ENCODE results near the gene ADAMTS18.

The ADAMTS18 gene

GRCh38 chr16:77434530-77435271 is at the start of gene ADAMTS18:
Gene ADAMTS18, minus strand, starts transcription at chr16:77435034. Its CDS starts 339 bp downstream, at chr16:77434695.
- DNase-seq (ENCODE audit: low read depth): no peak
- H3K4me3 ChIP-seq (ENCODE audit: low read depth, low read length): no peak within 1 kb of the TSS
- 0 out of 2 replicates have a peak, but pooled peaks have one; percentile 14 for TF ChIP-seq CTCF (IDR thresholded peaks at IDR 0.05; ENCODE audit: control insufficient read depth, extremely low read depth, insufficient read depth)

- DNase-seq (ENCODE audit: low read depth): no peak
- no peak overlapping the region for H3K4me3 ChIP-seq (ENCODE audit: low read depth, low read length)
- TF ChIP-seq CTCF (IDR thresholded peaks at IDR 0.05; ENCODE audit: control insufficient read depth, extremely low read depth, insufficient read depth): no peak
Measured at GRCh38 chr16:77480681-77481315, 46.0 kb upstream of the ADAMTS18 start.

- DNase-seq (ENCODE audit: low read depth): no peak
- no peak overlapping the region for H3K4me3 ChIP-seq (ENCODE audit: low read depth, low read length)
- TF ChIP-seq CTCF (IDR thresholded peaks at IDR 0.05; ENCODE audit: control insufficient read depth, extremely low read depth, insufficient read depth): no peak
Measured at GRCh38 chr16:77472262-77472661, 37.4 kb upstream of the ADAMTS18 start.

- TF ChIP-seq CTCF (IDR thresholded peaks at IDR 0.05; ENCODE audit: control insufficient read depth, extremely low read depth, insufficient read depth): no peak
- no peak for DNase-seq (ENCODE audit: low read depth)
- no peak overlapping the region for H3K4me3 ChIP-seq (ENCODE audit: low read depth, low read length)
Measured at GRCh38 chr16:77470851-77471250, 36.0 kb upstream of the ADAMTS18 start.

GRCh38 chr16:77469634-77470033 is 34.8 kb upstream of the ADAMTS18 start:
- no peak for DNase-seq (ENCODE audit: low read depth)
- H3K4me3 ChIP-seq (ENCODE audit: low read depth, low read length): no peak overlapping the region
- no peak for TF ChIP-seq CTCF (IDR thresholded peaks at IDR 0.05; ENCODE audit: control insufficient read depth, extremely low read depth, insufficient read depth)

GRCh38 chr16:77468831-77469230 is 34.0 kb upstream of the ADAMTS18 start:
- no peak for TF ChIP-seq CTCF (IDR thresholded peaks at IDR 0.05; ENCODE audit: control insufficient read depth, extremely low read depth, insufficient read depth)
- H3K4me3 ChIP-seq (ENCODE audit: low read depth, low read length): no peak overlapping the region
- no peak for DNase-seq (ENCODE audit: low read depth)

Data from LNCaP clone FGC (cell line).